Measurements from ENCODE around the gene C1orf21.

The C1orf21 gene

GRCh38 chr1:184563308-184563707 lies 176.5 kb downstream of the C1orf21 start:
- DNase-seq: no peak

GRCh38 chr1:184567009-184567408 lies 180.2 kb downstream of the C1orf21 start:
- DNase-seq: no peak

GRCh38 chr1:184567637-184568036 lies 180.8 kb downstream of the C1orf21 start:
- no peak for DNase-seq

- DNase-seq: no peak
Observed at GRCh38 chr1:184568148-184568547, 181.3 kb downstream of the C1orf21 start.

GRCh38 chr1:184569106-184569505 lies 182.3 kb downstream of the C1orf21 start:
- DNase-seq: no peak

GRCh38 chr1:184574588-184574987 lies 187.8 kb downstream of the C1orf21 start:
- DNase-seq: no peak

GRCh38 chr1:184576822-184577221 lies 190.0 kb downstream of the C1orf21 start:
- no peak for DNase-seq

- no peak for DNase-seq
Observed at GRCh38 chr1:184577319-184577718, 190.5 kb downstream of the C1orf21 start.

- no peak for DNase-seq
Observed at GRCh38 chr1:184582411-184582810, 195.6 kb downstream of the C1orf21 start.

- no peak for DNase-seq
Observed at GRCh38 chr1:184583849-184584248, 197.0 kb downstream of the C1orf21 start.

GRCh38 chr1:184588701-184589100 lies 201.9 kb downstream of the C1orf21 start:
- DNase-seq: no peak

- DNase-seq: no peak
Observed at GRCh38 chr1:184590163-184590750, 203.4 kb downstream of the C1orf21 start.

- DNase-seq: no peak
Observed at GRCh38 chr1:184593597-184593996, 206.8 kb downstream of the C1orf21 start.

GRCh38 chr1:184595596-184595995 lies 208.8 kb downstream of the C1orf21 start:
- DNase-seq: no peak

- no peak for DNase-seq
Observed at GRCh38 chr1:184596950-184597645, 210.3 kb downstream of the C1orf21 start.

- DNase-seq: no peak
Observed at GRCh38 chr1:184597650-184598357, 211.0 kb downstream of the C1orf21 start.

GRCh38 chr1:184598403-184599193 lies 211.8 kb downstream of the C1orf21 start:
- no peak for DNase-seq

GRCh38 chr1:184604152-184604900 lies 217.5 kb downstream of the C1orf21 start:
- DNase-seq: no peak

GRCh38 chr1:184605941-184606340 lies 219.1 kb downstream of the C1orf21 start:
- no peak for DNase-seq

- no peak for DNase-seq
Observed at GRCh38 chr1:184606786-184607185, 220.0 kb downstream of the C1orf21 start.

GRCh38 chr1:184608581-184608980 lies 221.8 kb downstream of the C1orf21 start:
- no peak for DNase-seq

- no peak for DNase-seq
Observed at GRCh38 chr1:184608990-184609389, 222.2 kb downstream of the C1orf21 start.
